HG03045 (cell line): Measurements from ENCODE around the gene ZER1.
"Not testable (repeated sequence)": the region's sequence is repeated elsewhere in the genome, so short reads cannot be mapped to it uniquely, and the experiment has no call there.

Source experiments
- ATAC-seq: cut with Tn5 transposase; IDR thresholded peaks from one replicate; pipeline ENCODE4 v1.9.1; 2021; ENCODE audit warnings: mild to moderate bottlenecking, moderate library complexity; ENCODE audit not compliant: unreplicated experiment

ZER1 gene

DNA sequence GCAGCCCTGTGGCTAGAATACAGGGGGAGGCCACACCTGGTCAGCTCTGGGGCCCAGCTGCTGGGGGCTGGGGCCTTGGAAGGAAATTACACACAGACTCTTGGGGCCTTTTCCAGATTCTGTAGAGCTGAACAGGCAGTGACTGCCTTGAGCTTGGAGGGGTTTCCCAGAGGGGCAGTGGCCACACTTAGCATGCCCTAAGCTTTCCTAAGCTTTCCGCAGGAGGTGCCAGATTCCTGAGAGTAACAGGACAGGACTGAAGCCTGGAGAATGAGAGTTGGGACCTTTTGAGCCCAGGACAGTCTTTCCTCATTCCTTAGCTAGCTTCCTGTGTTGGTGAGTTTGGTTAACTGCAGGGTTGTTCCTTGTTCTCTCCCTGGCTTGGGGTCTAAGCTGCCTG lies 16.7 kb upstream of the ZER1 start:
- ATAC-seq, result no peak

- ATAC-seq, result no peak
Observed at GRCh38 chr9:128787659-128788058, 15.9 kb upstream of the ZER1 start.

DNA sequence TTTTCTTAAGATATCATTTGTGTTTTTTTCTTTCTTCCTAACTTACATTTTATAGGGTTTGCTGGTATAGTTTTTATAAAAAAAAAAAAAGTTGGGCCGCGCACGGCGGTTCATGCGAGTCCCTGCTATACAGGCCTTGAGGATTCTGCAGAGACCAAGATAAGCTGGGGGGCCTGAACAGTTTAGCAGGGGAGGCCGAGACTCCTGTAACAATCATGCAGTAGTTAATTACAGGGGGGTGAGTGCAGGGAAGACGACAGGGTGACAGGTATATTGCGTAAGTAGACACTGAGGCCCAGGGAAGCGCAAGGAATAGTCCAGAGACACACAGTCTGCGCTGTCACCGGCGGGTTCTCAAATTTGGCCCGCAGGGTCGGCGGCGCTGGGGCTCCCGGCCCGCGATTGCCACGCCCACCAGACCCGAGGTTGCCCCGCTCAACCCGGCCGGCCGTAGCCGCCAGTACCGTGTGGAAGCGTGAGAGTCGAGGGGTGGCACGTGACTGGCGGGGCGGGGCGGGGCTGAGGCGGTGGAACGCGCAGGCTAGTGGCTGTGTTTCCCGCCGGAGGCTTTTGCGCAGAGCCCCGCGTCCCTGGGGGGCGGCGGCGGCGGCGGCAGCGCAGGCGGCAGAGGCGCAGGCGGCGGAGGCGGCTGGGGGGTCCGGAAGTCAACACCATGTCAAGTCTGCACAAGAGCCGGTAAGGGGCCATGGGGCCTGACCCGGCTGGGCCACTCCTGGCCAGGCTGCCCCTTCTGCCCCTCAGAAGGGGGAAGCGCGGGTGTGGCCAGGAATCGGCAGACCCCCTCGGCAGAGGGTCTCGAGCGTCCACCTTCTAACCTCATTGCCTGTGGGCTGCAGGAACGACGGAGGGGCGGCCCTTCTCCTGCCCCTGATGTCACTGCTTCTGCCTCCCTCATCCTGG lies 15.2 kb upstream of the ZER1 start, which contains the start of gene TBC1D13:
TBC1D13 (plus strand) TSS at position 573 of the 921 bp plus-strand sequence; CDS start at position 674, 101 bp downstream.
- peak; percentile 89 for ATAC-seq

- ATAC-seq, result no peak
Observed at GRCh38 chr9:128785427-128785826, 13.7 kb upstream of the ZER1 start.

DNA sequence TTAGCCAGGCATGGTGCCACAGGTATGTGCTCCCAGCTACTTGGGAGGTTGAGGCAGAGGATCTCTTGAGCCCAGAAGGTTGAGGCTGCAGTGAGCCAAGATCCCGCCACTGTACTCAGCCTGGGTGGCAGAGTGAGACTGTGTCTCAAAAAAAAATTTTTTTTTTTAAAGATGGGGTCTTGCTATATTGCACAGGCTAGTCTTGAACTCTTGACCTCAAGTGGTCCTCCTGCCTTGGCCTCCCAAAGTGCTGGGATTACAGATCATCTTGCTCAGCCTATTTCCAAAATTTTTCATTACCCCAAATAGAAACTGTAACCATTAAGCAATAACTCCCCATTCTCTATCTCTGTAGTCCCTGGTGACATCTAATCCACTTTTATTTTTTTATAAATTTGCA lies 10.9 kb upstream of the ZER1 start:
- no peak for ATAC-seq

DNA sequence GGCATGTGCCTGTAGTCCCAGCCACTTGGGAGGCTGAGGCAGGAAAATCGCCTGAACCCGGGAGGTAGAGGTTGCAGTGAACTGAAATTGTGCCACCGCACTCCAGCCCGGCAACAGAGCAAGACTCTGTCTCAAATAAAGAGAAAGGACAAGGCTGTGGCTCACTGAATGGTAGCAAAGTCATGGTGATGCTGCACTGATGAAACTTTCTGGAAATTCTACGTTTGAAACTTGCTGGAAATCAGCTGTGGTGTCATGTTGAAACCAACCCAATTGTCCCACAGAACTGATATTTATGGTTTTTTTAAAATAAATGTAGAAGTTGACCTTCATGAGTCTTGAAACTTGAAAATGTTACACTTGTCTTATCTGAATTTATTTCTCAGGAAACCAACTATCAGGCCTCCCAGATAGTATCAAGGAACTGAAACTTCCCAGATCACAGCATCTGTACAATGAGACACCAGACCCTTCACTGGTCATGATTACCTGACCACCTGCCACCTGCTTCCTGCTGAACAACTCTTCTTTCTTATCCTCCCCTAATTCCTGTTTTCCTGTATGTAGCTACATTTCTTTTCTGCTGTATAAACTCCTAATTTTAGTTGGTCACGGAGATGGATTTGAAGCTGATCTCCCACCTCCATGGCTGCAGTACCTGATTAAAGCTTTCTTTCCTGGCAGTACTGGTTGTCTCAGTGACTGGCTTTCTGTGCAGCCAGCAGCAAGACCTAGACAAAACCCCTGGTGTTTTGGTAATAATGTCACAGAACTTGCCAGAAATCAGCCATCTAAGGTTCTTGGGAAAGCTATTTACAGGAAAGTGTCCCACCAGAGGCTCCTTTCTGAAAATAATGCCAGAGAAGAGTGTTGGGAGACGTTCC lies 9.7 kb upstream of the ZER1 start:
- no peak for ATAC-seq

GRCh38 chr9:128780093-128780492 lies 8.4 kb upstream of the ZER1 start:
- not testable (repeated sequence) for ATAC-seq

DNA sequence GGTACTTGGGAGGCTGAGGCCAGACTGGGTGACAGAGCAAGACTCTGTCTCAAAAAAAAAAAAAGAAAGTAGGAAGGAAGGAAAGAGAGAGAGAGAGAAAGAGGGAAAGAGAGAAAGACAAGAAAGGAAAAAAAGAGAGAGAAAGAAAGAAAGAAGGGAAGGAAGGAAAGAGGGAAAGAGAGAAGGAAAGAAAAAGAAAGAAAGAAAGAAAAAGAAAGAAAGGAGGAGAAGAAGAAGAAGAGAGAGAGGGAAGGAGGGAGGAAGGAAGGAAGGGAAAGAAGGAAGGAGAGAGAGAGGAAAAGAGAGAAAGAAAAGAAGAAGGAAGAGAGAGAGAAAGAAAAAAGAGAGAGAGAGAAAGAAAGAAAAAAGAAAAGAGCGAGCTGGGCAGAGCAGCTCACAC lies 3.1 kb upstream of the ZER1 start:
- no peak for ATAC-seq

- no peak for ATAC-seq
Observed at GRCh38 chr9:128773049-128773448, 1.3 kb upstream of the ZER1 start.

GRCh38 chr9:128771094-128771721 lies 519 bp downstream of the ZER1 start:
- ATAC-seq, result peak; percentile 36

DNA sequence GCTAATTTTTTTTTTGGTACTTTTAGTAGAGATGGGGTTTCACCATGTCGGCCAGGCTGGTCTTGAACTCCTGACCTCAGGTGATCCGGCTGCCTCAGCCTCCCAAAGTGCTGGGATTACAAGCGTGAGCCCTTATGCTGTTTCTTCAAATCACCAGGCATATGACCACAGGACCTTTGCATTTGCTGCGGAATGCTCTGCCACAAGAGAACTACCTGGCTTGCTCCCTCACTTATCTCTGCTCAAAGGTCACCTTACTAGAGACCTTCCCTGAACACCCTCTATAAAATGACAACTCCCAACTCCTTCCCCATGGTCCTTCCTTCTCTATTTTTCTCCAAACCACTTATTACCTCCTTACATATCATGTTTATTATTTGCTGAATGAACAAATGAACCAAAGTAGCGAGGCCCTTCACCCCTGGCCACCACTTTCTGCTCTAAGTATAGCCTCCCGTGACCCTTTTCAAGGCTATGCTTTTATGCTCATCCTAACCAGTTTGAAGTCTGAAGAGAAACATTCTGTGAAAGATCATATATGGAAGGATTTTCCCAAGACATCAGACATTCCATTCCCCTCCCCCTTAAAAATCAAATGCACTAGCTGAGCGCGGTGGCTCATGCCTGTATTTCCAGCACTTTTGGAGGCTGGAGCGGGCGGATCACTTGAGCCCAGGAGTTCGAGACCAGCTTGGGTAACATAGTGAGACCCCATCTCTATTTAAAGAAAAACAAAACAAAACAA lies 1.3 kb downstream of the ZER1 start:
- no peak for ATAC-seq

DNA sequence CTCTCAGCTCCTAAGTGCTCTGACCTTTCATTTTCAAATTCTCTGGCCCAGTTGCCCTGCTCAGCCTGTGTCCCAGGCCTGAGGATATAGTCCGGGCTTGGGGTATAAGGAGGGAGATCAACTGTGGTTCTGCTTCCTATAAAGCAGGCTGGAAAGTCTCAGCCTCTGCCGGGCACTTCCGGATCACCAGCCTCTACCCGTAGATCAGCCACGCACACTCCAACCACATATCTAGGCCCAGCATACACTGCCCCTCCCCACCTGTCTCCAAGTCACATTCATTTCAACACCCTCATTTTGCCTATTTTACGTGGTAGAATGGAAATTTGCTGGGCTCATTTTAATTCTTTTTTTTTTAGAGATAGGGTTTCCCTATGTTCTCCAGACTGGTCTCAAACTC lies 3.1 kb downstream of the ZER1 start:
- ATAC-seq, result no peak

- ATAC-seq, result no peak
Observed at GRCh38 chr9:128765499-128765898, 6.2 kb downstream of the ZER1 start.

- no peak for ATAC-seq
Observed at GRCh38 chr9:128764361-128764760, 7.4 kb downstream of the ZER1 start.

- no peak for ATAC-seq
Observed at GRCh38 chr9:128762671-128763449, 8.9 kb downstream of the ZER1 start.

DNA sequence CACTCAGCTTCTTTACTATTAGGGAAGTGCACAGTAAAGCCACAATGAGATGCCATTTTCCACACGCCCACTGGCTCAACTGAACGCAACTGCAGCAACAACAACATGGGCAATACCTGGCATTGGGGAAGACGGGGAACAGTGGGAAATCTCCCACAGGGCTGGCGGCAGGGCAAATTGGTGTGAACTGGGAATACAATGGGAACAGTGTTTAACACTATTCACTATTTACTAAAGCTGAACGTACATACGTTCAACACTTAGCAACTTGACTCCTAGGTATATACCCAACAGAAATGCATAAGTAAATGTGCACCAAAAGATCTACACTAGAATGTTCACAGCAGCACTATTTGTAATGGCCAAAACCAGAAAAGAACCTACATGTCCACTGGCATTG lies 14.1 kb downstream of the ZER1 start:
- ATAC-seq, result no peak

- no peak for ATAC-seq
Observed at GRCh38 chr9:128753627-128754026, 18.1 kb downstream of the ZER1 start.

DNA sequence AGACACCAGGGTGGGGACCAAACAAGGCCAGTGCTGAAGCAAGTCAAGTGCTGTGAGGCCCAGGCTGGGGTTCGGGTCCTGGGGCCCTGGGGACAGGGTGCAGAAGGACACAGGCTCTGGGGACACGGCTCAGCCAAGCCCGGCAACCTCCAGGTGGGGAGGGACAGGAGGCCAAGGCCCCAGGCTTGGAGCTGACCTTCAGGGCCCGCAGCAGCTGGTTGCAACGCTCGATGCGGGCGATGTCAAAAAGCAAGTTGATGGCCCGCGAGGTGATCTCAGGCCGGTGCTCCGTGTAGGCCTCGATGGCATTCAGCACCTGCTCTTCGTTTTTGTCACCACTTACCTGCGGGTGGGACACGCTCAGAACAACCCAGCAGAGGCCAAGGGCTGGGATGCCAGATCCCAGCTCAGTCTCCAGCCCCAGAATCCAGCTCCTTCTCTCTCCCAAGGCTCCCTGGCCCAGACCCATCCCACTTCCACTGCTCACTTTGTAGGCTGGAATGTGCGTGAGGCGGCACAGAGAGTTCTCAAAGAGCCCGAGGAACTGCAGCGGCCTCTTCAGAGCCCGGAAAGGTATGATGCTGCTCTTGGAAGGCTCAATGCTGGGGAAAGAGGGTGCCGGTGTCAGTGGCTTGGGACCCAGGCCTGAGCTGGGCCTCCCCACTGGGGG lies 20.7 kb downstream of the ZER1 start:
- ATAC-seq, result no peak

DNA sequence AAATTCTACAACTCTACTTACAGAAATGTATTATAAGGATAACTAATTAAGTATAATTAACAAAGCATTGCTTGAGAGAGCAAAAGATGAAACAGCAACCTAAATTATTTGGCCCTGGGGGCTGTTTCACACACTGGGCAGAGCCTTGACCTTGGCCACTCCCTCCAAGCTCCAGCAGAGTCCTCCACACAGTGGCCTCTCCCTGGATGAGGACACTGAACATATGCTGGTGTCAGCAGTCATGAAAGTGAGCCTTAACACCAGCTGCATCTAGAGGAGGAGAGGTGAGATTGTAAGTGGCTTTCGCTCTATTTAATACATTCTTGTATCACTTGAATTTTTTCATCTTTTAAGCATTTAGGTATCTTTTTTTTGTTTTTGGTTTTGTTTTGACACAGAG lies 24.5 kb downstream of the ZER1 start:
- ATAC-seq, result no peak
